ENCODE measurements around the gene AGT.

Gene AGT

GRCh38 chr1:230713915-230714764 lies at the start of gene AGT:
AGT (minus strand) TSS chr1:230714122; CDS start chr1:230710823, 3,299 bp downstream.
- peak; percentile 90 for DNase-seq

- no peak for DNase-seq
Measured at GRCh38 chr1:230761443-230762167, 47.7 kb upstream of the AGT start.

- DNase-seq = no peak
Measured at GRCh38 chr1:230760360-230760827, 46.5 kb upstream of the AGT start.

- no peak for DNase-seq
Measured at GRCh38 chr1:230759369-230760065, 45.6 kb upstream of the AGT start.

GRCh38 chr1:230758709-230759368 lies 44.9 kb upstream of the AGT start:
- peak; percentile 56 for DNase-seq

- no peak for DNase-seq
Measured at GRCh38 chr1:230757856-230758708, 44.2 kb upstream of the AGT start.

- no peak for DNase-seq
Measured at GRCh38 chr1:230754796-230755195, 40.9 kb upstream of the AGT start.

GRCh38 chr1:230753586-230754251 lies 39.8 kb upstream of the AGT start:
- DNase-seq = peak; percentile 74

- DNase-seq = no peak
Measured at GRCh38 chr1:230753191-230753585, 39.3 kb upstream of the AGT start.

GRCh38 chr1:230752407-230752806 lies 38.5 kb upstream of the AGT start:
- peak; percentile 71 for DNase-seq

GRCh38 chr1:230750986-230751625 lies 37.2 kb upstream of the AGT start:
- no peak for DNase-seq

GRCh38 chr1:230750576-230750975 lies 36.7 kb upstream of the AGT start:
- DNase-seq = no peak

GRCh38 chr1:230749635-230750034 lies 35.7 kb upstream of the AGT start:
- DNase-seq = no peak

GRCh38 chr1:230749150-230749549 lies 35.2 kb upstream of the AGT start:
- no peak for DNase-seq

GRCh38 chr1:230747890-230748800 lies 34.2 kb upstream of the AGT start:
- no peak for DNase-seq

- no peak for DNase-seq
Measured at GRCh38 chr1:230747127-230747730, 33.3 kb upstream of the AGT start, which contains the start of gene CAPN9. CAPN9 (plus strand) TSS chr1:230747388; CDS start chr1:230747497, 109 bp downstream.

GRCh38 chr1:230746617-230747016 lies 32.7 kb upstream of the AGT start:
- DNase-seq = no peak

GRCh38 chr1:230745071-230745470 lies 31.1 kb upstream of the AGT start:
- no peak for DNase-seq

- DNase-seq = no peak
Measured at GRCh38 chr1:230744382-230744781, 30.5 kb upstream of the AGT start.

Measured in left hindlimb (tissue), 1 donor.